Mesothelial cell of epicardium (in vitro differentiated cells): ENCODE measurements around the gene TBCD. TPM values are rescaled to one million over a fixed set of nuclear protein-coding genes. Genes with fewer than 3 reads are reported as not detected.

Experiments used
- DNase-seq, 2 experiments: peaks; one replicate each; pipeline ENCODE4 v3.0.0; 2021; ENCODE audit warnings: low spot score in 2 of 2; ENCODE audit not compliant: unreplicated experiment in 2 of 2
- H3K27ac Mint-ChIP-seq: 2 replicates; pipeline ENCODE4 v1.8.0; 2021; ENCODE audit warnings: mixed read lengths
- H3K27me3 Mint-ChIP-seq: 2 replicates; pipeline ENCODE4 v1.8.0; 2021; ENCODE audit warnings: low read depth, mixed read lengths
- H3K36me3 Mint-ChIP-seq: 2 replicates; pipeline ENCODE4 v1.8.0; 2021; ENCODE audit warnings: mixed read lengths
- H3K4me1 Mint-ChIP-seq: 2 replicates; pipeline ENCODE4 v1.8.0; 2021; ENCODE audit warnings: mixed read lengths
- H3K4me3 Mint-ChIP-seq: 2 replicates; pipeline ENCODE4 v1.8.0; 2021; ENCODE audit warnings: mild to moderate bottlenecking, moderate library complexity, mixed read lengths
- H3K9me3 Mint-ChIP-seq: 2 replicates; pipeline ENCODE4 v1.8.0; 2021; ENCODE audit warnings: mixed read lengths
- total RNA-seq: library from RNA; stranded (reverse); gene quantifications from 3 replicates; pipeline ENCODE4 v1.2.1, GENCODE V29; 2021
- TF ChIP-seq, protein P1 (sequence below): fragments of 200-600 bp; sonication (generic); IDR thresholded peaks from one replicate; pipeline ENCODE4 v1.5.0; 2021; ENCODE audit warnings: antibody characterized with exemption; ENCODE audit not compliant: unreplicated experiment

TBCD gene
- total RNA-seq, 1 donor from 2014 or later, result 117 TPM

GRCh38 chr17:82745524-82745923 is 6.3 kb upstream of the TBCD start:
- H3K9me3 Mint-ChIP-seq, result peaks cover 46% of the 10 kb centered on the region
- no peak overlapping the region for H3K27ac Mint-ChIP-seq
- no peak overlapping the region for H3K4me3 Mint-ChIP-seq
- peaks cover 63% of the 10 kb centered on the region for H3K36me3 Mint-ChIP-seq
- DNase-seq, result no peak
- no peaks in the 10 kb centered on the region for H3K27me3 Mint-ChIP-seq
- TF ChIP-seq, protein P1, sequence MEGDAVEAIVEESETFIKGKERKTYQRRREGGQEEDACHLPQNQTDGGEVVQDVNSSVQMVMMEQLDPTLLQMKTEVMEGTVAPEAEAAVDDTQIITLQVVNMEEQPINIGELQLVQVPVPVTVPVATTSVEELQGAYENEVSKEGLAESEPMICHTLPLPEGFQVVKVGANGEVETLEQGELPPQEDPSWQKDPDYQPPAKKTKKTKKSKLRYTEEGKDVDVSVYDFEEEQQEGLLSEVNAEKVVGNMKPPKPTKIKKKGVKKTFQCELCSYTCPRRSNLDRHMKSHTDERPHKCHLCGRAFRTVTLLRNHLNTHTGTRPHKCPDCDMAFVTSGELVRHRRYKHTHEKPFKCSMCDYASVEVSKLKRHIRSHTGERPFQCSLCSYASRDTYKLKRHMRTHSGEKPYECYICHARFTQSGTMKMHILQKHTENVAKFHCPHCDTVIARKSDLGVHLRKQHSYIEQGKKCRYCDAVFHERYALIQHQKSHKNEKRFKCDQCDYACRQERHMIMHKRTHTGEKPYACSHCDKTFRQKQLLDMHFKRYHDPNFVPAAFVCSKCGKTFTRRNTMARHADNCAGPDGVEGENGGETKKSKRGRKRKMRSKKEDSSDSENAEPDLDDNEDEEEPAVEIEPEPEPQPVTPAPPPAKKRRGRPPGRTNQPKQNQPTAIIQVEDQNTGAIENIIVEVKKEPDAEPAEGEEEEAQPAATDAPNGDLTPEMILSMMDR, result no peak
- H3K4me1 Mint-ChIP-seq, result no peaks in the 10 kb centered on the region

- TF ChIP-seq, protein P1, result no peak
- H3K4me3 Mint-ChIP-seq, result no peak overlapping the region
- peaks cover 29% of the 10 kb centered on the region for H3K9me3 Mint-ChIP-seq
- no peak overlapping the region for H3K27ac Mint-ChIP-seq
- no peak for DNase-seq
- H3K27me3 Mint-ChIP-seq, result no peaks in the 10 kb centered on the region
- peaks cover 35% of the 10 kb centered on the region for H3K36me3 Mint-ChIP-seq
- H3K4me1 Mint-ChIP-seq, result peaks cover 12% of the 10 kb centered on the region
These were observed 3.1 kb upstream of the TBCD start for GRCh38 chr17:82748756-82749155.

DNA sequence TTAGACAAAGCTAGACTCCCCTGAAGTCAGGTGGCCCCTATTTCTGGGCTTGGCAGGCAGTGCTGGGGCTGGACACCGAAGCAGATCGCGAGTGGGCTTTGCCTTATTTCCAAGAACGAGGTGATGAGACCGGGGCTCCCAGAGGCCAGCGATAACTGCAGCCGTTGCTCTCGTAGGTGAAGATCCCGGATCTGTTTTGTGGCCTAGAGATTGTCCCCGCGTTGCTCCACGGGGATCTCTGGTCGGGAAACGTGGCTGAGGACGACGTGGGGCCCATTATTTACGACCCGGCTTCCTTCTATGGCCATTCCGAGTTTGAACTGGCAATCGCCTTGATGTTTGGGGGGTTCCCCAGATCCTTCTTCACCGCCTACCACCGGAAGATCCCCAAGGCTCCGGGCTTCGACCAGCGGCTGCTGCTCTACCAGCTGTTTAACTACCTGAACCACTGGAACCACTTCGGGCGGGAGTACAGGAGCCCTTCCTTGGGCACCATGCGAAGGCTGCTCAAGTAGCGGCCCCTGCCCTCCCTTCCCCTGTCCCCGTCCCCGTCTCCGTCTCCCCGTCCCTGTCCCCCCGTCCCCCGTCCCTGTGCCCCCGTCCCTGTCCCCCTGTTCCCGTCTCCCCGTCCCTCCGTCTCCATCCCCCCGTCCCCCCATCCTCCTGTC is 1.5 kb upstream of the TBCD start:
- TF ChIP-seq, protein P1, result no peak
- no peak for DNase-seq
- Mint-ChIP-seq H3K36me3 (peaks cover 21% of the 10 kb centered on the region), H3K9me3 (peaks cover 19% of the 10 kb centered on the region), H3K27ac (peak overlapping the region; percentile 12), H3K4me1 (peaks cover 27% of the 10 kb centered on the region), H3K27me3 (no peaks in the 10 kb centered on the region), H3K4me3 (peak overlapping the region; percentile 47)

DNA sequence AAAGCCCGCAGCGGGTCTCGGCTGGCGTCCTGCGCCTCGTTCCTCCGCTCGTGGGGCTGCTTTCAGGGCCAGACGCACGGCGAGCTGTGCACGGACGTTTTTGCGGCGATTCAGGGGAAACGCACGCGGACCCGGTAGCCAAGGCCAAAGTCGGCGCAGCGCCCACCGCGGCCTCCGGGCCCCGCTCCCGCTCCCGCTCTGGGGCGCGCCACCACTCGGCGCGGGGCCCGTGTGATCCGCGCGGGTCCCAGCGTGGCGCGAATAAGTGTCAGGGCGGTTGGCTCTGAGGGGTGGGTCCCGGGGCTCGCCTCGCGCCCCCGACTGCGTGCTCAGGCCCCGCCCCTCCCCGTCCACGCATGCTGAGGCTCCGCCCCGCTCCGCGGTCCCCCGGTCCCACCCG is 694 bp upstream of the TBCD start:
- no peak for DNase-seq
- peaks cover 16% of the 10 kb centered on the region for H3K36me3 Mint-ChIP-seq
- H3K4me3 Mint-ChIP-seq, result peak overlapping the region; percentile 59
- H3K9me3 Mint-ChIP-seq, result peaks cover 15% of the 10 kb centered on the region
- TF ChIP-seq, protein P1, result no peak
- no peak overlapping the region for H3K27ac Mint-ChIP-seq
- H3K4me1 Mint-ChIP-seq, result peaks cover 34% of the 10 kb centered on the region
- no peaks in the 10 kb centered on the region for H3K27me3 Mint-ChIP-seq

GRCh38 chr17:82752371-82753200 is 721 bp downstream of the TBCD start:
- Mint-ChIP-seq H3K9me3 (peaks cover 8% of the 10 kb centered on the region), H3K36me3 (peaks cover 10% of the 10 kb centered on the region), H3K27ac (peak overlapping the region; percentile 40), H3K4me1 (peaks cover 35% of the 10 kb centered on the region), H3K27me3 (no peaks in the 10 kb centered on the region), H3K4me3 (peak overlapping the region; percentile 79)
- TF ChIP-seq, protein P1, result no peak
- peak in 1 of 2 experiments; percentile 64 for DNase-seq
